Activated naive CD8-positive, alpha-beta T cell treated with anti-CD3 and anti-CD28 coated beads, Interleukin-2, amount 50 U/mL, for 16 hours (primary cell): Measurements from ENCODE around the gene ADGRG6.
"Not testable (repeated sequence)": the region's sequence is repeated elsewhere in the genome, so short reads cannot be mapped to it uniquely, and the experiment has no call there.

Source experiments
- DNase-seq: peaks from one replicate; pipeline ENCODE4 v3.0.0-alpha.2; 2020; ENCODE audit warnings: low read depth, low spot score

ADGRG6 gene

DNA sequence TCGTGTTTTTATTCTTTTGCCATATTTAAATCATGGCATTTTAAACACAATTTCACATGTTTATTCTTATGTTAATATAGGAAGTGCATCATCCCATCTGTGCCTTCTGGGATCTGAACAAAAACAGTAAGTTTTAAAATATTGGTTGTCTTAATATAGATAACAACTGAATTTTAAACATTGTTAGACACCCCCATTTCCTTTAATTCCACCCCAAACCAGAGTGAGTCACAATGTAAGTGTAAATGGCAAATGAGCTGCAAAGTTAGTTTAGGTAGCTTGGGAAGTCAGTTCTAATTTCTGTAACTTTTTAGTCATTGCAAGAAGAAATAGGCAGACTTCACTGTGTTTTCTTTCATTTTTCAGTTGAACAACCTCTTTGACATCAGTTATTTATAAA is 108.0 kb downstream of the ADGRG6 start:
- DNase-seq: no peak

DNA sequence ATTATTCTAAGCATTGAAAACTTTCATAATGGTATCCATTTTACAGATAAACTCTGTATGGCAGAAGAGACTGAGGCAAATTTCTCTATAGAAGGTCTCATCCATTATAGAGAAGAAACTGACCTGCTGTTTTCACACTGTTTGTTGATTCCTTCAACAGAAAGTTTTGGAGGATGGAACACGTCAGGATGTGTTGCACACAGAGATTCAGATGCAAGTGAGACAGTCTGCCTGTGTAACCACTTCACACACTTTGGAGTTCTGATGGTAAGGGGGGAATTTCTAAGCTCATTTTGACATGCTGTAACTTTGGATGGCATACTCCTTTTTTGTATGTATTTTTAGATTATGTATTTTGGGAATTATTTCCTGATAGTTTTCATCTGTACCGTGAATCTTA is 109.3 kb downstream of the ADGRG6 start:
- no peak for DNase-seq

DNA sequence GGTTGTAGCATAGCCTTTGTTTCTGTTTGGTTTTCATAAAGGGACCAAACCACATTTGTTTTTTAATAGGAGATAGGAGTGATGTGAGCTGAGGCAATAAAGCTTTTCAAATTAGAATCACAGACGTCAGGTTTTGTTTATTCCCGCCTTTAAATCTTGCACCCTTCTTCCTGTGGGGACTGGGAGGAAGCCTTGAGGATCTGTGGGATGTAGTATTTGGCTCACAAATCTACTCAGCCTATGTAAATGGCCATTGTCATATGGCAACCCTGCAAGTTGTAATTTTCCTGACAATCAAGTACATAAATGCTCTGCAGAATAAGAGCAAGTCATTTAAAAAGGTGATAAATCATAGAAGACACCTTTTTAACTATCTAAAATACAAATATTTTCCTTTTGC is 110.4 kb downstream of the ADGRG6 start:
- DNase-seq: no peak

DNA sequence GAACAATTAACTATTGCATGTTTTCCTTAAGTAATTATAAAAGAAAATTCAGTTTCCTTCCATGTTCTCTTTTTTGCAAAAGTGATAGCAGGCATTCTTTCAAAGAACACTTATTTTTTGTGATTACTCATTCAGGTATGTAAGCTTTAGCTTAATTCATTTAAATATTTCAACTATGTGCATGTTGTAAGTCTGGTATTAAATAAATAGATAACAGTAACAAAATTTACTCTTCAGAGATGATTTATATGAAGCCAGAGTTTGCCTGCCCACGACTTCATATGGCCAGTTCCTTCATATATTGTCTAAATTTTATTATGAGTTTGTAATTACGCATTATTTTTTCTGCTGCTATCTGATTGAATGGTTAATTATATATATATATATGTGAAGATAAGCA is 110.9 kb downstream of the ADGRG6 start:
- DNase-seq: no peak

DNA sequence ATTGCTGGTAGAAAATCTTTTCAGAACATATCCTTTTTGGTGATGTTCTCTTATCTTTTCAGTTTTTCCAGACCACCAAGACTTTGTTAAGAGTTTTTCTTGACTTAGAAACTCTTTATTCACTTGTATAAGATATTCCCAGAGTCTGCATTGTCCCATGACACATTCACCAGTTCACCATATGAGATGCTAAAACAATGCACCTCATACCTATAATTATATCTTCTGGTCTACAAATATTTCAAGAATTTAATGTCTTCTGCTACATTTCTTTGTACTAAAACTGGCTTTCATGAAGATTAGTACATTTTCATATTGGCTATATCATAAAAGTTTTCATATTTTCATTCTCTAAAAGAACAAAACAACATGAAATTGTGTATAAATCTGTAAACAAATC is 111.3 kb downstream of the ADGRG6 start:
- no peak for DNase-seq

DNA sequence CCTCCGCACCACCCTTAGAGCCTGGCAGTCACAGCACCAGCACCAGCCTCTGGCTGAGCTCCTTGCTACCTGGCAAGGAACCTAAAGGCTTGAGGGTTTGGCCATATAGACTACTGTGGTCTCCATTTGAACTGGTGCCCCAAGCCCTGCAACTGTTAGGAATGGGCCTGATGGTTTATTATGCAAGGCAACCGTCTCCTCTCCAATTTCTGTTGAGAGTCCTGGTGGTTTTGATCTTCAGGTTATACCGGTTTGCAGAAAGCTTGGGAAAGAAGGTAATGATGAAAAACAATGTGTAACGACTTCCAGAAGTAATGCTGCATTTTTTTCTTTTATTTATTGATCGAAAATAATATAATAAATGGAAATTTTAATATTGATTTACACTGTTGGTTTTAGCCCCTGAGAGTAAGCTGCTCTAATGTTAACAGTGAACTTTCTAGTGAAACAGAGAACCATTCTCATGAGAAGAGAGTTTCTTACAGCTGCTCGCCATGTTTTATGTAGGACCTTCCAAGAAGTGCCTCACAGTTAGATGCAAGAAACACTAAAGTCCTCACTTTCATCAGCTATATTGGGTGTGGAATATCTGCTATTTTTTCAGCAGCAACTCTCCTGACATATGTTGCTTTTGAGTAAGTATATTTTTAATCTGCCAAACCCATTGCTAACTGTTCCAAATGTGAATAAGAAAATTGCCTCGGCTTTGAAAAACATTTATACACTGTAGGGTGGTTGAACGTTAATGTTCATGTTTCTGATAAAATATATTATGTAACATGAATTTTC is 112.8 kb downstream of the ADGRG6 start:
- DNase-seq: no peak

DNA sequence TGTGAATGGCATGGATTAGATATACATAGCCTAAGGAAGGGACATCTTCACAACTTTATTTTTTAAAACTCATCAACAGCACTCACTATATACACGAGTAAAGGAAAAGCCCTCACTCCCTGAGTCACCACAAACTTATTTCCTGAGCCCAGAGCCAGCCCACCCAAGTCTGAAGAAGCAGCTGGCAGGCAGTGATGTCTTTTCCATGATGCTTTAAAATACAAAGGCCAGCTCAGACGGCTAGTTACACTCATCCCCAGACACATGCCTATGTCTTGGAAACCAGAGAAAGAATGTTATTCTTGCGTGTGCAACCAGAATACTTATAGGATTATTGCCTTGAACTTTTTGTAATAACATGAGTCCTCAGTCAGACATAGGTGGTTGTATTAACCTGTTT is 114.4 kb downstream of the ADGRG6 start:
- DNase-seq: no peak

DNA sequence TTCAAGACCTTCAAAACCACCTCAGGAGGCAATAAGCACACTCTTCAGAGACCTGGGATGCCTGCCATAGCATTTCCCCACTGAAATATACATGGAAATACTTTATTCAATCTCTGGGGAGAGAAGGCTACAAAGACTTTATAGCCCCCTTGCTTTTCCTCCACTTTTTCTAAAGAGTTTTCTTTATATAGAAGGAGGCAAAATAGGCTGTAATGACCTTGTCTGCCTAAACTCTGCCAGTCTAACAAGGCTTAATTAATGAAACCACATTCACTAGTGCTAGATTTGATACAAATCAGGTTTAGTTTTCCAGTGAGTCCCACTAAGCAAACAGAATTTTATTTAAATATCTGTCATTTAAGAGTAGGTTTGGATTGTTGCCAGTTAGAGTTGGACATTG is 114.9 kb downstream of the ADGRG6 start:
- no peak for DNase-seq

DNA sequence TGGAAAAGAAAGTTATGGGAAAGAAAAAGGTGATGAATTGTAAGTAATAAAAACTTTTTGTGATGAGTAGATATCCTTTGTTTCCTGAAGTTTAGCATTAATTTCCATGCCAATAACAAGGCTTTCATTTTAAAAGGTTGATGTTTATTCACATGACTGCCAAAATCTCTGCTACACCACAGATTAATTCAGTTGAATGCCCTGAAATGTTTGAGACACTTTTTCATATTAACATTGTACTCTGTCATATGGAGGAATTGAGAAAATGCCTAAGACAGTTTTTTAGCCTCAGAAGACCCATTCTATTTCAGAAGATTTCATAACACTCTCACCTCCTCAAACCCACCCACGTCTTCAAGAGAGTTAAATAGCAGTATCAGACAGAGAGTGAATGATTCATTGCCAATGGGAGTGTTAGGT is 115.5 kb downstream of the ADGRG6 start:
- DNase-seq: no peak

DNA sequence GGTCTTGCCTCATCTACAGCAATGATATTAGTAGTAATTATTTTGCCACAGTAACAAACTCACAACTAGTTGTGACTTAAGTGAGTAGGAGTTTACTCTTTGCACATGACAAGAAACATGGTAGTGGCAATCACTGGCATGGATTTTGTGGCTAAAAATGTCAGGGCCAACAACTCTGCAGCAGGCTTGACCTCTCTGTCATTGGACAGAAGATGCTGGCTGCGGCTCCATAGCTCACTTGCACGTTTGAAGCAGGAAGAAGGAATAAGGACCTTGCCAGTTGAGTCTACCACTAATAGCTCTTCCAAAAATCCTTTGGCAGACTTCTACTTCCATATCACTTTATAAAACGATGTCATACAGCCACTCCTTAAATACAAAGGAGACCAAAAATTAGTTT is 117.3 kb downstream of the ADGRG6 start:
- no peak for DNase-seq

DNA sequence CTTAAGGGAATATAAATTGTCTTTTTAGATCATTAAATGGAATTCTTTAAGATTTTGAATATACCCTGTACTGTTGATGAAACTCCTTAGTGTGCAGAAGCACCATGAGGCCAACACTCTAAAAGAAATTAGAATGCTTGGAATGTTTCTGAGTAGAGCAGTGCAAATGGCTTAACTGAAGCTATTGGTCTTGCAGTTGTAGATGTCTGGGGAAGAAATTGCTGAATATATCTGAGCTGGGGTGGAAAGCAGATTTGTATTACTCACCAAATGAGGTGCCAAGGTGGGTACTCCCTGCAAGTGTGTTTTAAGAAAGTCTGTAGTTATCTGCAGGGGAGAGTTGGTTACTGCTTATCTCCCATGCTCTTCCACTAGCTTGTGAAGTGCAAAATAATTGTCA is 119.0 kb downstream of the ADGRG6 start:
- no peak for DNase-seq

DNA sequence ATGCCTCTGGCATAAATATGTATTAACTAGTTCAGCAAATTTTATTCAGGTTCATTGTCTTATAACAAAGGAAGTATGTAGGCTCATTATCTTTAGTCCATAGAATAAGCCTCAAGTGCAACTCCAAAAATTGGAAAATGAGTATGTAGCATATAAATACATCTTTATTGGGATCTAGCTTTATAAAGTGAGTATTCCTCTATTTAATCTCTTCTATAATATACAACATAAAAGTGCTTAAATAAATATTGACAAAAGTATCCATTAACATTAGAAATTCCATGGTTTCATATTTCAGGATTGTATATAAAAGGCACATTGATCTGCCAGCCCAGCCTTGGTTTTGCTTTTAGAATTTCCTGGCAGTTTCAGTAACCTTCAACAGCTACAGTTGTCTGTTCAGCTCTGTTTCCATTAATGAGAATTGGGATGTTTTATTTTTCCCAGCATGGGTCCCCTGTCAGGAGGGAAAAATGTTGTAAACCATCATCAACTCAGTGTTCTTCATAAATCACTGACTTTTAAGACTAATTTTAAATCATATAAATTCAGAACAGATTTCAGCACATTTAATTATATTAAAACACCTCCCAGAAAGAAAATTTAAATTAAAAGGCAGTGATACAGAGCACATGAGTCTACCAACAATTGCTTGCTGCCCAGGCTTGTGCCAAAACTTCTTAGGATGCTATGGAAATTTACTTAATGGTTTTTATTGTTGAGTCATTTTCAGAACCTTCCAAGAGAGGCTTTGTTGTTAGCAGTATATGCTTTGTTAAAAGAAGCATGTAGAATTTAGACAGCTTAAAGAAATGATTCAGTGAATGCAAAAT is 119.7 kb downstream of the ADGRG6 start:
- no peak for DNase-seq

DNA sequence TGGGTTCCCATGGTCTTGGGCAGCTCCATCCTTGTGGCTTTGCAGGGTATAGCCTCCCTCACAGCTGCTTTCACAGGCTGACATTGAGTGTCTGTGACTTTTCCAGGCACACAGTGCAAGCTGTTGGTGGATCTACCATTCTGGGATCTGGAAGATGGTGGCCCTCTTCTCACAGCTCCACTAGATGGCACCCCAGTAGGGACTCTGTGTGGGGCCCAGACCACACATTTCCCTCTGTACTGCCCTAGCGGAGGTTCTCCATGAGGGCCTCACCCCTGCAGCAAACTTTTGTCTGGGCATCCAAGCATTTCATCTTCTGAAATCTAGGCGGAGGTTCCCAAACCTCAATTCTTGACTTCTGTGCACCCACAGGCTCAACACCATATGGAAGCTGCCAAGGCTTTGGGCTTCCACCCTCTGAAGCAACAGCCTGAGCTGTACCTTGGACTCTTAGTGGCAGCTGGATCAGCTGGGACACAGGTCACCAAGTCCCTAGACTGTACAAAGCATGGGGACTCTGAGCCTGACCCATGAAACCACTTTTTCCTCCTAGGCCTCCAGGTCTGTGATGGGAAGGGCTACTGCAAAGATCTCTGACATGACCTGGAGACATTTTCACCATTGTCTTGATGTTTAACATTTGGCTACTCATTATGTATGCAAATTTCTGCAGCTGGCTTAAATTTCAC is 124.8 kb downstream of the ADGRG6 start:
- not testable (repeated sequence) for DNase-seq

DNA sequence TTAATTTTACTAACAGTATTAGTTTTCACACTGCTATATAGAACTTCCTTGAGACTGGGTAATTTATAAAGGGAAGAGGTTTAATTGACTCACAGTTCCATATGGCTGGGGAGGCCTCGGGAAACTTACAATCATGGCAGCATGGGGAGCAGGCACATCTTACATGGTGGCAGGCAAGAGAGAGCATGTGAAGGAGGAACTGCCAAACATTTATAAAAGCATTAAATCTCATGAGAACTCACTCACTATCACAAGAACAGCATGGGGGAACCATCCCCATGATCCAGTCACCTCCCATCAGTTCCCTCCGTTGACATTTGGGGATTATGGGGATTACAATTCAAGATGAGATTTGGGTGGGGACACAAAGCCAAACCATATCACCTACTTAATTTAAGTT is 126.7 kb downstream of the ADGRG6 start:
- DNase-seq: not testable (repeated sequence)

DNA sequence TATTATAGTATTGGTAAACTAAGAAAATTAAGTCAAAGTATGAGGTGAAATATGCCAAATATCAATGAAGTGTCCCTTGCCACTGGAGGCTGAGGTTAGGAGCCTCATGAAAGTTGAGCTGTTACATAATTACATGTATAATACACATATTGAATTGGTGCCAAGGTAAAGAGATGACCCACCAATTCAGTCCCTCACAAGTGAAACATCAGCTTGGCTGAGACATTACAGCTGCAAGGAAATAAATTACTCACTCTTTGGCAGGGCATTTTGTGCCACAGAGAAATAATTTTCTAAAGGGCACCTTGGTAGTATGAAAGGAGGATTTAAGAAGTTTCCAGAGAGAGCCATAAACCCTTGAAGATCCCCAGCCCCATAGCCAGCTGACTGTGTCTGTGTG is 127.4 kb downstream of the ADGRG6 start:
- no peak for DNase-seq

DNA sequence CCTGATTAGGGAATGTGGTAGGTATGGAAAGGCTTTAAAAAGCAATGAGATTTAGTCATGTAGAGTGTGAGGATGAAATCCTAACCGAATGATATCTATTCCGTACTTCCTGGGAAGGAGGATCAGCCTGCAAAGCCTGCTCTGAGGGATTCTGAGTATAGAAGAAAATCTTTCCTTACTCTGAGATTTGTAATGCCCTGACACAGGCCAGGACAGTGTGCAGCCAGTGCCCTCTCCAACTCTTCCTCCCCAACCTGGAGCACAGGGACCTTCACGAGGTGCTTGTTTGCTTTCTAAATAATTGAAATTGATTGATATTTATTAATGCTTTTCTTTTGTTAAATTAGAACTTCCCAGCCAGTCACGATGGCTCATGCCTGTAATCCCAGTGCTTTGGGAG is 131.6 kb downstream of the ADGRG6 start:
- DNase-seq: no peak

DNA sequence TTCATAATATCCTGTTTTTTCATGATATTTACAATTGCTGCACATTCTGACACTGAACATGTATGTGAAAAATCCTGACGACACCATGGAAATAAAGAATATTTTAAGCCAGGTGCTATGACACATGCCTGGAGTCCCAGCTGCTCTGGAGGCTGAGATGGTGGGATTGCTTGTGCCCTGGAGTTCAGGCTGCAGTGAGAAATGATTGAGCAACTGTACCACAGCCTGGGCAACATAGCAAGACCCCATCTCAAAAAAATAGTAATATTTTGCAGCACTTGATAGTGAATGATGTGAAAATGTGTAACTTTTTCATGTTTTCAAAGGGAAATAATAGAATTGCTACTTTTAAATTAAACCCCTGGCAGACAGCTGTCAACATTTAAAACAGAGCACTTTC is 137.1 kb downstream of the ADGRG6 start:
- DNase-seq: no peak

DNA sequence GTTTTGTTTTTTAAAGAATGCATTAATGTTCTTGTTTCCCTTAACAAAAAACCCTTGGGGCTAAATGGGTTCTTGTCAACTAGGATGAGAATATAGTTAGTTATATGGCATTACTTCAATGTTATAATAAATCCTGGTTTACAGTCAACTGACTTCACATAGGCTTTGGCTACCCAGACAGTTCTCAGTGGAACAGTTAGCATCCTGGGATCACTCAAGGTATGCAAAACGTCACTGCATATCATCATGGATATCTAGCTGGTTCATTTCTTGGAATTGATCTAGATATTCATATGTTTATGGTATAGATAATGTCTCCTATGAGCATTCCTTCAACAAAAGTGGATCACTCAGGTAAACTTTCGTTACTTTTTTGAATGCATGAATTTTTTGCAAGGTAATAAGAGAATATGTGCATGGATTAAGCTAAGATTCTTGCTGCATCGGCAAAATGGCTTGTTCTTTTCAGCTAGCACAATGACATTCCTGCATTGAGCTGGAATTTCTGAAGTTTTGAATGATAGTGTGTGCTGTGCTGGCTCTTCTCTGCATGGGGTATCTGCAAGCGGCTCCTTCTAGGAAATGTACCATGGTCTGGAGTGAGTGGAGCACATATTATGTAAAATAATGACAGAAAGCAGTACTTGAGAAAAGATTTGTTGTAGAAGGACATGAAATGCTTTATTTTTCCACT is 138.9 kb downstream of the ADGRG6 start:
- DNase-seq: no peak

DNA sequence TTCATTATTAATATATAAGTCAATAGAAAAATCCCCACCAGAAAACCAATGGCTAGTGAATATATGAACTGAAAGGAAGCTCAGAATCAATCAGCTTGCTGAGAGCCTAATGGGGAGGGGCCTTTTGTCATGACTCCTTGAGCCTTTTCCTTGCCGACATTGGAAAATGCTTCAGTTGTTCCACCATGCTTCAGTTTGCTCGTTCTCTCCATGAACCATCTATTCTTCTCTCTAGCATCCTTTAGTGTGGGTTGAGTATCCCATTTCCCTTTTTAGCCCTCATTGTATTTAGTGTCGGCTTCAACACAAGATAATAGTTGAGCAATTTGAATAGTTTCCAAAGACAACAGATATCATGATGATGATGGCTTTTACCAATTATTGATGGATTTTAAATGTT is 139.9 kb downstream of the ADGRG6 start:
- DNase-seq: no peak

DNA sequence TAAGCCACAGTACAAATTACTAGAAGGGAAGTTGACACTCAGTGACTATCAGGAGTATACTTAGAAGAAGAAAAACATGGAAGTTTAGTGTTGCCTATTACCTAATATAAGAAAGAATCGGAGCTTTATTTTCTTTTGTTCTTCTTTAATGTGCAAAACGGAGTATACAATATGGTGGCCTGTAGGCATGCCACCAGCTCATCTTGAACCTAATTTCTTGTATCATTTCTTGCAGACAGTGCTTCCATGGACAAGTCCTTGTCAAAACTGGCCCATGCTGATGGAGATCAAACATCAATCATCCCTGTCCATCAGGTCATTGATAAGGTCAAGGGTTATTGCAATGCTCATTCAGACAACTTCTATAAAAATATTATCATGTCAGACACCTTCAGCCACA is 141.3 kb downstream of the ADGRG6 start:
- no peak for DNase-seq

DNA sequence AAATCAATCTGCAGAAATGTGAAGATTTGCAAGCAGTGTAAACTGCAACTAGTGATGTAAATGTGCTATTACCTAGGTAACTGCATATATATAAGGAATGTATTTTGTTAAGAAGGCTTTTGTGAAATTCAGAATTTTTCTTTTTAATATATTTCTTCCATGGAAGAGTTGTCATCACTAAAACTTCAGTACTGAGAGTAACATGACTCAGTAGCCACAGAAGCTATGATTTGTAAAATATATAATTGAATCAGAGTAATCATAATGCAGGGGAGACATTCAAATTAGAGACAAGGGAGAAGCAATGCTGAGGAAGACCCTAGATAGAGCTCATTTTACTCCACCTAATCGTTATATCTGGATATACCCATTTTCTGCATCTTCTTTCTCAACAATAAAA is 141.7 kb downstream of the ADGRG6 start:
- no peak for DNase-seq

DNA sequence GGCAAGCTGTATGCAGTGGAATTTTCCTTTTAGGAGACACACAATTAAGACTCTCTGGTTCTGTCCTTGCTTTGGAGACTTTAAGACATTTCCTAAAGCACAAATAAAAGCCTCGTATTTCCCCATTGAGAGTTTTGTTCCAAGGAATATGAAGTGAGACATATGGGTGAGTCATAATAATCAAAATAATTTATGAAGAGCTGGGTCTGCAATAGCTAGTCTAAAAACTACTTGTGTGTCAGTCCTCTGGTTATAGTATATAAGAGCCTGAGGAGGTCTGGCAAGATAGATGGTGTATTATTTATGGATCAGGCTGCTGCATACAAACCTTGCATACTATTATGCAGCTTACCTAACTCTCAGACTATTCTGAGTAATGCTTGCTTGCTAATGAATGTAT is 142.6 kb downstream of the ADGRG6 start:
- no peak for DNase-seq
